Mucosa of rectum (tissue), 2 donors: ENCODE results near the gene ARL4A.
A peak's percentile ranks its signal among the peaks of the same experiment; 100 is the strongest.
"Not testable (repeated sequence)": the region's sequence is repeated elsewhere in the genome, so short reads cannot be mapped to it uniquely, and the experiment has no call there.

ENCODE experiments used
- H3K27ac ChIP-seq, 2 donors: one replicate each; pipeline ENCODE4 v1.7.0; 2013; ENCODE audit warnings: inconsistent platforms in 2 of 2, low read depth in 2 of 2, low read length in 2 of 2
- H3K27me3 ChIP-seq, 2 donors: one replicate each; pipeline ENCODE4 v1.7.0; 2013; ENCODE audit warnings: low read length in 2 of 2; ENCODE audit not compliant: control insufficient read depth in 2 of 2, insufficient read depth in 2 of 2
- H3K36me3 ChIP-seq, 2 donors: one replicate each; pipeline ENCODE4 v1.7.0; 2013; ENCODE audit warnings: low read length in 2 of 2; ENCODE audit not compliant: control insufficient read depth in 2 of 2, insufficient read depth in 2 of 2
- H3K4me1 ChIP-seq, 2 donors: one replicate each; pipeline ENCODE4 v1.7.0; 2013; ENCODE audit warnings: low read length in 2 of 2, mild to moderate bottlenecking in 1 of 2; ENCODE audit not compliant: control insufficient read depth in 2 of 2, insufficient read depth in 2 of 2
- H3K4me3 ChIP-seq, 2 donors: one replicate each; pipeline ENCODE4 v1.7.0; 2013; ENCODE audit warnings: low read length in 2 of 2
- H3K9ac ChIP-seq, 2 donors: one replicate each; pipeline ENCODE4 v1.7.0; 2013; ENCODE audit warnings: low read length in 2 of 2, low read depth in 1 of 2, mild to moderate bottlenecking in 1 of 2
- H3K9me3 ChIP-seq, 2 donors: one replicate each; pipeline ENCODE4 v1.7.0; 2013; ENCODE audit warnings: low read length in 2 of 2; ENCODE audit not compliant: control insufficient read depth in 2 of 2
- donor health status: healthy.
- donor health status: Normal muscosa, but diverticular disease.

Gene ARL4A

GRCh38 chr7:12686891-12687717 is at the start of gene ARL4A:
TSS of gene ARL4A (plus strand) at chr7:12687633. CDS start at chr7:12688255, 622 bp downstream.
- Histone ChIP-seq H3K27ac (peak within 1 kb of the TSS; percentile 93 to 94), H3K4me3 (peak within 1 kb of the TSS; percentile 83 to 98), H3K4me1 (peaks cover 0 to 3% of the 10 kb centered on the region in 2 donors), H3K9me3 (no peaks in the 10 kb centered on the region), H3K9ac (peak within 1 kb of the TSS; percentile 92 to 97), H3K36me3 (no peaks in the 10 kb centered on the region), H3K27me3 (no peaks in the 10 kb centered on the region)

GRCh38 chr7:12637819-12638592 is 49.4 kb upstream of the ARL4A start:
- Histone ChIP-seq H3K4me1 (peaks cover 0 to 6% of the 10 kb centered on the region in 2 donors), H3K27me3 (no peaks in the 10 kb centered on the region), H3K27ac (peak overlapping the region in 1 of 2 donors; percentile 37), H3K9ac (no peak overlapping the region), H3K9me3 (no peaks in the 10 kb centered on the region), H3K36me3 (peaks cover 7 to 8% of the 10 kb centered on the region in 2 donors), H3K4me3 (peak overlapping the region in 1 of 2 donors; percentile 43)

GRCh38 chr7:12638851-12639456 is 48.5 kb upstream of the ARL4A start:
- Histone ChIP-seq H3K4me1 (peaks cover 0 to 6% of the 10 kb centered on the region in 2 donors), H3K4me3 (no peak overlapping the region), H3K27ac (no peak overlapping the region), H3K27me3 (no peaks in the 10 kb centered on the region), H3K9ac (no peak overlapping the region), H3K9me3 (no peaks in the 10 kb centered on the region), H3K36me3 (peaks cover 7 to 10% of the 10 kb centered on the region in 2 donors)

GRCh38 chr7:12640299-12641096 is 46.9 kb upstream of the ARL4A start:
- H3K4me3 ChIP-seq = no peak overlapping the region
- H3K9me3 ChIP-seq = no peaks in the 10 kb centered on the region
- H3K36me3 ChIP-seq = peaks cover 7 to 10% of the 10 kb centered on the region in 2 donors
- no peak overlapping the region for H3K9ac ChIP-seq
- no peak overlapping the region for H3K27ac ChIP-seq
- no peaks in the 10 kb centered on the region for H3K27me3 ChIP-seq
- peaks cover 0 to 6% of the 10 kb centered on the region in 2 donors for H3K4me1 ChIP-seq

GRCh38 chr7:12641196-12641595 is 46.2 kb upstream of the ARL4A start:
- Histone ChIP-seq H3K4me3 (no peak overlapping the region), H3K4me1 (peaks cover 0 to 6% of the 10 kb centered on the region in 2 donors), H3K27ac (no peak overlapping the region), H3K9ac (no peak overlapping the region), H3K9me3 (no peaks in the 10 kb centered on the region), H3K36me3 (peaks cover 7 to 10% of the 10 kb centered on the region in 2 donors), H3K27me3 (no peaks in the 10 kb centered on the region)

GRCh38 chr7:12642508-12642907 is 44.9 kb upstream of the ARL4A start:
- no peaks in the 10 kb centered on the region for H3K9me3 ChIP-seq
- H3K4me3 ChIP-seq = no peak overlapping the region
- no peak overlapping the region for H3K9ac ChIP-seq
- peaks cover 7 to 10% of the 10 kb centered on the region in 2 donors for H3K36me3 ChIP-seq
- H3K4me1 ChIP-seq = peaks cover 0 to 6% of the 10 kb centered on the region in 2 donors
- H3K27me3 ChIP-seq = no peaks in the 10 kb centered on the region
- no peak overlapping the region for H3K27ac ChIP-seq

- H3K4me3 ChIP-seq = no peak overlapping the region
- no peaks in the 10 kb centered on the region for H3K9me3 ChIP-seq
- H3K27me3 ChIP-seq = no peaks in the 10 kb centered on the region
- peaks cover 7 to 10% of the 10 kb centered on the region in 2 donors for H3K36me3 ChIP-seq
- no peak overlapping the region for H3K27ac ChIP-seq
- H3K9ac ChIP-seq = no peak overlapping the region
- H3K4me1 ChIP-seq = peaks cover 0 to 3% of the 10 kb centered on the region in 2 donors
These were observed 44.3 kb upstream of the ARL4A start for GRCh38 chr7:12643001-12643643.

- Histone ChIP-seq H3K27ac (no peak overlapping the region), H3K4me3 (no peak overlapping the region), H3K9me3 (no peaks in the 10 kb centered on the region), H3K9ac (no peak overlapping the region), H3K4me1 (no peaks in the 10 kb centered on the region), H3K36me3 (peaks cover 7 to 10% of the 10 kb centered on the region in 2 donors), H3K27me3 (no peaks in the 10 kb centered on the region)
These were observed 43.8 kb upstream of the ARL4A start for GRCh38 chr7:12643644-12644043.

GRCh38 chr7:12645212-12645611 is 42.2 kb upstream of the ARL4A start:
- H3K36me3 ChIP-seq, H3K4me1 ChIP-seq, H3K4me3 ChIP-seq, H3K27me3 ChIP-seq, H3K9me3 ChIP-seq, H3K9ac ChIP-seq, H3K27ac ChIP-seq: not testable (repeated sequence)
